ENCODE measurements around the gene ADAM22.

The ADAM22 gene

DNA sequence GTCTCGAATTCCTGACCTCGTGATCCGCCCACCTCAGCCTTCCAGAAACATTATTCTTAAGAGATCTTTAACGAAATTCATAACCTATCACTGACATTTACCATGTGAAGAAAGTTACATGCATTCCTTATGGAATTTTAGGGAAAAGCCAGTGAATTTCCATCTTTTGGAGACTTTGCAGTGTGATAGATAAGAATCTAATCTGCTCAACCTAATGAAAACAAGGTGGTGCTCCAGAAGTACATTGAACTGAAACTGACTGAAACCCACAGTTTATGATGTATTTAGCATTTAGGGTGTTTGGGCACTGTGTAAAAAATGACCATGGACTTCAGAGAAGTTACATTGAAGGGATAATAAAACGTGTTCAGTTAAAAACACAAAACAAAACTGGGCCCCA is 242.1 kb downstream of the ADAM22 start:
- DNase-seq, result no peak

DNA sequence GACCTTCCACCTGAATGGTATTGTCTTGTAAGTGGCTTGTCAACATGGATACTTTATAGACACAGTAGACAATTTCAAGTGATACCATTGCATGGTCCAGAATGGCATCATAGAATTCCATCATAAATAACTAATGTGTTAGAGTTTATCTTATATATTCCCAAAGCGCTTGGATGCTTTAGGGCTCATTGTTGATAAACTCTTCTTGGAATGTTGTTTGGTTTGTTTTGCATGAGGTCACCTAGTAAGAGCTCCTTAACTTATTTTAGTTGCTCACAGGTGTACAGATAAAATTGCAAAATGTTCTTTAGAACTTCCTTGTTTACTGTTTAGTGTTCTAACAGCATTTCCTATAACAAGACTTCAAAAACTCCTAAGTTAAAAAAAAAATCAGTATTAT is 249.0 kb downstream of the ADAM22 start:
- DNase-seq, result no peak

DNA sequence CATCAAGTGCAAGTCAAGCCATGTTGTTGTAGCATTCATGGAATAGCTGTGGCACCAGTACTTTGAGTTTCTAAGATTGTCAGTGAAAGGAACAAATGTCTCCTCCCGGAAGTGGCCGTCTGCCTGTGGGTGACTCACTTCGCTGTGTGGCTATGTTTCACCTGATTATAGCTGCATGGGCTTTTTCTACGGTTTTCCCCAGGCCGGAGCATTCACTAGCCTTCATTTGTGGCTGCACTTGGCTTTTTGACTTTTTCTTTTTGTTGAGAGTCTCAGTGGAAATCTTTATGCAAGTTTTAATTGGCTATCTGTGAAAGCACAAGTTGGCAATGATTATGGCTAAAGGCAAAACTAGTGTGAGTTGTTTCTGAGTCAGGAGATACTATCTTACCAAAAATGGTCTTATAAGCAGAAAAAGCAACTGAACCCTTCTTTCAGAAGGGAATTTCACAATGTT is 250.8 kb downstream of the ADAM22 start:
- peak; percentile 37 for DNase-seq

DNA sequence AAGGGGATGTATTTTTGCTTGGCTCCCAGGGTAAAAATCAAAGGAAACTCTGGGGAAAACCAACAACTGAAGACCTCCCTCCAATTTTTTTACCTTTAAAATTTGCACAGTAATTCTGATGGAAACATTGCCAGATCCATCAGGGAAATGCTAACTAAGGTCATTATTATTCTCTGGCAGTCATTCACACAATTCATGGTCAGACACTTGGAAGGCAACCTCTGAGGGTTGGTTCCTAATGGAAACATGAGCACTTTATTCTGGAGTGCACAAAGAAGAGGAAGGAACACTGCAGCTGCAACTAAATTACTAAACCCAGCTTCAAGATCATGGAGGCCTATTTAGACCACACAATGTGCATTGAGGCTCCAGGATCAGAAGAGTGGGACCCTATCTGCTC is 251.6 kb downstream of the ADAM22 start:
- no peak for DNase-seq

DNA sequence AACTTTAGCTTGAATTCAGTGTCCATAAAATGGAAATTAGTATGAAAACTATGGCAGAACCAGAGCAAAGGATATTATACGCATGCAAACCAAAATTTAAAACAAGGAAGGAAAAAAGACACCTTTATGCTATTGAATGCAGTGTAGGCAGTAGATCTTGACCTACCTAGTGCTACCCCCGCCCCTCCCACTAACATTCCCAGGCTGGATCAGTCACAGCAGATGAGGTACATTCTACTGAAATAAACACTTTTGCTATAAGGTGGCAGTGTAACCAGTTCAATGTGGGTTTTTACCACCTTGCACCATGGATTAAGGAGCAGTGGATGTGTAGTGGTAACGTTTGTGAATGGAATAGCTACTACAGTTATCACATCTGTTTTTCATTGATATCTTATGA is 257.9 kb downstream of the ADAM22 start:
- no peak for DNase-seq

DNA sequence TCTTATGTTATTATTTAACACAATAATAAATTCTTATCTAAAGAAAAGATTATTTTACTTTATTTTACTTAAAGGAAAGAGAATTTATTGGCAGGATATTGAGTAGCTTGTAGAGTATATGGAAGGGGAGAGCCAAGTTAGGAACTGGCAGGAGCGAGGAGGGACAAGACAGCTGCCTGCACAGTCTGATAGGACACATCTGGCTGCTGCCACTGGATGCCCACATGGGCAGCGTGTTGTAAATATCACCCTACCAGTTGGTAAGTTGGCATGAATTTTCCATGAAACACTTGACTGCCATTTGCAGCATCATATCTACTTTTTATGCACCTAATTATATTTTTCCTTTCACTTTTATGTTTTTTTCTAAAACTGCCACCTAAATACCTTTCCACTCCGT is 266.2 kb downstream of the ADAM22 start:
- no peak for DNase-seq

DNA sequence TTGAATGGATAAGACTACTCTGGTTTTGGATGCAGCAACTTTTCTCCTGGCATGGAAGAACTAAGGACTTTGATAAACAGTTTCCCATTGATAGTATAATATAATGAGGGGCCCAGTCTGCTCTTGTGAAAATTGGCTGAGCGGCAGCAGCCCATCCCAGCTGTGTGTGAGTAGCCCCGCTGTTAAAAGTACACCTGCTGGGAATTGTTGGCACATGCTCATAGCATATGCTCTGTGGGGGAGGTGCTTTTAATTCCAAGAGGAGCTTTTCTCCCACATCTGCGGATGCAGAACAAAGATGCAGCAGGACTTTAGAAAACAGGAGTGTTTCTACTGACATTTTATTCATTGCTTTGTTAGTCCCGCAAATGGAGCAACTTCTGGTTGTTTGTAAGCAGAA is 266.7 kb downstream of the ADAM22 start:
- no peak for DNase-seq

DNA sequence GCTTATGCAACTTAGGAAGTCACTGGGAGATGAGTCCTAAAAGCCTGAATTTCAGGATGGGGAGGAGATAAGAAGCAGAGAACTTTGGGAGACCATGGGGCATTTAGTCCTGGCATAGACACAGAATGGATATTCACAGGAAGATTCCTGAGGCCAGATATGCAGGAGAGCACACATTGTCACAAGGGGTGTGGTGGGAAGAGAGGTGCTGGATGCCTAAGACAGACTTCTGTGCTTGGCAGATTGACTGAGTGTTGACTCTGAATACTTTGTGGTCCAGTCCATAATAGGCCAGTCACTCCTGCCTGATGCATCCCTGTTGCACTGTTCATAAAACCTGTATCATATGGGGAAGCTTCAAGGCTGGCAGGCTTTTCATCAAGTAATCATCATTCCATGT is 267.3 kb downstream of the ADAM22 start:
- no peak for DNase-seq

DNA sequence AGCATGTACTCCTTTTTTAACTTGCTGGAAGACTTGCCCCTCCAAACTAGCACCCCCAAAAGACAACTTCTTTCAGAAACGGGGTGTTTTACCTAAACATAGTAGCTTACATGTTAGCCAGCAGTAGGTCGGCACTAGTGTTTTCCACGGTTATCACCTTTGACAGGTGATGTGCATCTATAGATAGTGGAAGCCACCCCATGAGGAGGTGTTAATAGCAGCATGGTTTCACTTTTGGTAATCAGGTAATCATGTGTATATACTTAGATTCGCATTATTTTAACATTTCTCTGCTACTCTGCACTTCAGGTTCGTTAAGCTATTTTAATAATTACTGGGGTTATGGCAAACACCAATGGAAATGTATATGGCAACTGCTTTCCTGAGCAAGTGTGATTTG is 268.2 kb downstream of the ADAM22 start:
- DNase-seq, result no peak

DNA sequence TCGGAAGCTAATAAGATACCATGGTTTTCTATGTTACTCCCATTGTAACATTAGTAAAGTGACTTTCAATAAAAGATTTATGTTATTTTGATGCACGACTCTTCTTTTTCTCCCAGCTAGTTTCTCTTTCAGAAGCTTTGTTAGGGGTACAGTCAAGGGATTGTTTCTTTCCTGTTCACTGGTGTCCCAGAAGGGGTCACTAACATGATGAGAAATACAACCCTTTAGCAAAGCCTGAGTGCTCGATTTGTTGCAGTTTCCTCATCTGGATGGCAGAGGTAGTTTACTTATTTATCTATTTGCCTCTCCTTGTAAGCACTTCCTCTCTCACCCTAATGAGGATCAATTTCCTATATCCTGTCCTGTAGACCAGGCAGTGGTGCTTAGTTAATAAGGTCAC is 268.7 kb downstream of the ADAM22 start:
- no peak for DNase-seq

DNA sequence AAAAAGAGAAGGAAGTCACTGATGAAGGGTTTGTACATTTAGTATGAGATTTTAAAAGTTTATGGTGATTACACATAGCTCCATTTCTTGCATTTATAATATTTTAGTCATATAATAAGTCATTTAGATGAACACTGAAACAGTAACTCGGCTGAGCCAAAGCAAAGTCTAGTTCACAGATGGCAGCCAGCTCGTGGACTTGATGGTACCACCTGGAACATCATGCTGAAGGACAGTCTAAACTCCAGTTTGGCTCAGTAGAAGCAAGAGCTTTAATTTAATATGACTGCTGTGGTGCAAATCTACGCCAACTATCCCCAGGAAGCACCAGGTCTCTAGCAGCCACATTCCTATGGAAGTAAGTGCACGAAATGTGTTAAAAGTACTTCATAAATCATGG is 269.4 kb downstream of the ADAM22 start:
- no peak for DNase-seq

DNA sequence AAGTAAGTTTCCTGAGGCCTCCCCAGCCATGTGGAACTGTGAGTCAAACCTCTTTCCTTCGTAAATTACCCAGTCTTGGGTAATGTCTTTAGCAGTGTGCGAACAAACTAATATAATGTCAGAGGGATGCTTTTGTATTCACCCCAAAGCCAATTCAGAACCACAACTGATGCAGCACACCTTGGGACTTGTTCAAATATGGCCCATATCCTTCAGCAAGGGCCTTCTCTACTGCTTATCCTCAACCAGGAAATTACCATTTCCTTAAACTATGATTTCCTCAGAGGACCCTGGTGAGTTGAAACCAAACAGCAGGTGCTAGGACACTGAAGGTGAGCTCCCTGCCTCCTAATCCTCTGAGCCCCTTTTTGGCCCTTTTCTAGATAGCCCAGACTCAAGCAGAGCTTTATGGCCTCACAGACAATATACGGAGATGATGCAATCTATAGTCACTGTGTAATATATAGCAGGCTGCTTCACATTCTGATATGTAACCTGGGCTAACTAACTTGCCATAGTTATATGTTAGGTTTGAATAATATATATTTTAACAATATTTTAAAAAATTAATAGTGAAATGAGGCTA is 270.6 kb downstream of the ADAM22 start:
- no peak for DNase-seq

DNA sequence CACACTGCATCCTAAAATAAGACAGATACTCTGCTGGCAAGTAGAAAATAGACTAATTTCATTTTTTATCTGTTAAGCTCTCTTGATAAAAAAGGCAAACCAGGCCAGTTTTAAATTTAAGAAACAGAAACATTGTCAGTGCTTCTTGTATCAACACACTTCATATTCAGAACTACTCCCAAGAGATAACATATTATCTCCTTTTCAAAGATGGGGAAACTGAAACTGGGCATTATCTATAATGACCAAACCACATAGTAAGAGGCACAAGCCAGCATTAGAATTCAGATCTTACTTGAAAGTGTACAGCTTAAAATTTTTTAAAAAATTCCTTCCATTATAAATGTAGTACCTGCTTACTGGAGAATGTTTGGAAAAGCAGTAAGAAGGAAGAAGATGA is 271.1 kb downstream of the ADAM22 start:
- no peak for DNase-seq

DNA sequence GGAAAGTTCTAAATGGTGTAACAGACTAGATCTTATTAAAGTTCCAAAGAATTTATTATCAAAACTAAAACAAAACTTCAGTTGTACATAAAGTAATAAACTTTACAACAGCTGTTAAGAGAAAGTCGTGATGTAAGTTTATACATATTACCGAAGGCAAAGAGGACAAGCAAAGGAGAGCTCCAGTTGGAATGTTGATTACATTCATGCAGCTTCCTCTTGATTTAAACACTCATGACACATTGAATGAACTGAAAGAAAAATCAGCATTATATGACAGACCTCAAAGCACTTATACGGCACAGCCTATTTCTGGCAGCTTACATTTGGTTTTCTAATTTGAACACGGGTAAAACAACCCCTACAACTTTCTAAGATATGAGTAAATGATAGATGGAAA is 272.2 kb downstream of the ADAM22 start:
- no peak for DNase-seq

DNA sequence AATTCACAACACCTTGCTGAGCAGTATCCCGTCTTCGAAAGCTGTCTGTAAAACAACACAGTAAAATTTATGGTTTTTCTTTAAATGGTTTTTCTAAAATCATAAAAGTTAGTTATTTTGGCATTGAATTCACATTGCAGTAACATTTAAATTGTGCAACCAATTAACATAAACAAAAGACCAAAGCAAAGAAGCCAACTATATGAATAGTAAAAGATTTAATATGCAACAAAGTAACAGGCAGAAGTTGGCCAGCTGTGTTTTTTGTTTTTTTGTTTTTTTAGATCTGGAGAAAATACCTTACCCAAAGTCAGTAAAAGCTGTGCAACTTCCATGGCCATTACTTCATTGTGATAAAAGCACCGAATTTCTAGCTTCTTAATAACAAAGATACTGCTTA is 274.5 kb downstream of the ADAM22 start:
- no peak for DNase-seq

DNA sequence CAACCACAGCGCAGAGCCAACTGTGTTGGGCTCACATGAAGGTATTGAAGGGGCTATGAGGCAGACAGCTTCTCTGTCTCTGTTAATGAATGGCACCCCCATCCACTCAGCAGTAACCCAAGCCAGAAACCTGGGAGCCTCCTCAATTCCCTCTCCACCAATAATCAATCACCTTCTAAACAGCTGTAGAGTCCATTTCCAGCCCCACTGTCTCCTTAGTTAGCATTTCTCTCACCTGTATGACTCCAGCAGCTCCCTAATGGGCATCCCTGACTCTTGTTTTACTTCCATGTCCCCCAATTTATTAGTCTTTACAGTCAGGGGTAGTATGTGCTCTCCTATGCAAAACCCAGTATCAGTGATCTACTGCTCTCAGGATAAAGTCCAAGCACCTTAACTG is 278.9 kb downstream of the ADAM22 start:
- DNase-seq, result no peak

DNA sequence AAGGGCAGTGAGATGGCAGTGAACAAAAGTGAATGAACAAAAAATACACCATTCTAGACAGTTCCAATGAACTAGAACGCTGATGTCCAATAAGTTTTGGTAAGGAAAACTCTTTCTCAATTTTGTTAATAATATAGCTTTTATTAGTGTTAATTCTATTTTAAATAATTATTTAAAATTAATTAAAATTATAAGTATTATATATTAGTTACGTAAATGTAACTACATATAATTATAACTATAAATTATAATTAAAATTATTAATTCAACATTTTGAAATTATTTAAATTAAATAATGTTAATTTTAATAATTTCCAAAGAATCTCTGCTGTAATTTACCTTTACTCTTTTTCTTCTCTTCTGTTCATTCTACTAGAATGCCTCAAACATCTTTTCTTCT is 280.4 kb downstream of the ADAM22 start:
- no peak for DNase-seq

DNA sequence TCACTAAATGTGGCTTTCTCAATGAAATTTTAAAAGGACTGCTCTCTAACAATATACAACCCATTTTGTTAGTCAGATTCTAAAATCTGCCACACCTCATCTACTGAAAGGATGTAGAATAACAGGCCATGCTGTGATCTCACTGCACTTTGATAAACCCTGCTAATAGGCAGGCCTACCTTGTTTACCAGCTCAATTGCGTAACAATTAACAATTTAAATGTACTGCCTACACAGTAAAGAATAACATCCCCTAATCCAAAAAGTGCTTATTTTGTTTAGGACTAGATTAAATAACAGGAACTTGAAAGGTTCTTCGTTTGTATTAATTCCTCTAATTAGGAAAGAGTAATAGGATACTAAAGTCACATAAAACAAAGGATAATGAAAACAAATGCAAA is 281.2 kb downstream of the ADAM22 start:
- DNase-seq, result no peak

DNA sequence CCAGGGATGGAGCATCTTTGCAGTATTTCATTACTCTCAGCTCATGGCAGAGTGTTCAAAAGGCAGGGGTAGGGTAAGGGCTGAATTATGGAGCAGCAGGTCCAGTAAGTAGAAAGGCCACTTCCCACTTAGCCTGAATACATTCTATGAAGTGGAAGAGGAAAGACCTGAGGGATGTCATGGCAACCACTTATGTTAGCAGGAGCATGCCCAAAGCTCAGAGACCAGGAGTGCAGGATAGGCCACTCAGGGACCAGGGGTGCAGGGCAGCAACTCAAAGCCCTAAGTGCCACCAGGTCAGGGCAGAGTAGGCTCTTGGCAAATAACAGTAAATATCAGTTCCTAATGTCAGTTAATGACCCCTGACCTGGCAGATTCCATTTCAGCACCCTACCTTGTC is 282.2 kb downstream of the ADAM22 start:
- DNase-seq, result no peak

DNA sequence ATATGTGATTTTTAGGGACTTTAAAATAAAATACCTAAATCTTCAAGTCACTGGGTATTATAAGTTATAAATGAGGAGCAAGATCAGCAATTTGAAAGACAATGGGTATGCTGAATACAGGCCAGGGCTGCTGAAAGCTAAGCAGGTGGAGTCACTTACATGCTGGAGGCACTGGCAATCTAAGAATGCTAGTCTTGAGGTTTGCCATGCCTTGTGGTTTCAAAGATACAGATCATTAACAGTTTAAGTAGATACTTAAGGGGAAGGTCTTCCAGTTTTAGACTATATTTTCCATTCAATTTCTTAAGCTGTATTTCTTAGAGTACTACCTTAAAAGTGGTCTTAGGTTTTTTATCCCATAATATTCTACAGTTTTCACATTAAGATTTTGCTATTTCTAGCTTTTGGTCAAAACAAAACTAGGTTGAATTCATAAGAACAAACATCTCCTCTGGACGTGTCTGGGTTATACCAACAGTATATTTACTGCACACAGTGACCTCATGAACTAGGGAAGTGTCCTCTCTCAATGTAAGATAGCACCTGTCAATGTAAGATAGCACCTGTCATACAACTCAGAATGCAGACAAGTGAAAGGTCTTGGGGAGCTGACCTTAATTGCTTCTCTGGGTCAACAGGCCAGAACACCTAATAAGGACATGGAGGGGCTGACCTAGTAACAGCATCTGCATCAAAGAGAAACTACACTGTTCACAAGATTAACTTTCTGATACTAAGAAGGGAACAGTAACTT is 283.8 kb downstream of the ADAM22 start:
- no peak for DNase-seq

DNA sequence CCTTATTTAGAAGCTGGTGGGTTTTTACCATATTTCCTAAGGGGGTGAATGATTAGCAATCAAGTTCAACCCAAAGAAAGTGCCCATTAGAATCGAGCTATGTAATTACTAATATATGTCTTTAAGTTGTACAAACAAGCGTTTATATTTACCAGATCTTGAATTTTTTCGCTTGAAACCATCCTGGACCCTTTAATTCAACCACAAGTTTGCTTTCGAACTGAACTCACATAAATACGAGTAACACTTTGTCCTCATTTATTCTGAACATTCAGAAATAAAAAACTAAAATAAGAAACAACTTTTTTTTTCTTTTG is 284.3 kb downstream of the ADAM22 start:
- DNase-seq, result no peak

DNA sequence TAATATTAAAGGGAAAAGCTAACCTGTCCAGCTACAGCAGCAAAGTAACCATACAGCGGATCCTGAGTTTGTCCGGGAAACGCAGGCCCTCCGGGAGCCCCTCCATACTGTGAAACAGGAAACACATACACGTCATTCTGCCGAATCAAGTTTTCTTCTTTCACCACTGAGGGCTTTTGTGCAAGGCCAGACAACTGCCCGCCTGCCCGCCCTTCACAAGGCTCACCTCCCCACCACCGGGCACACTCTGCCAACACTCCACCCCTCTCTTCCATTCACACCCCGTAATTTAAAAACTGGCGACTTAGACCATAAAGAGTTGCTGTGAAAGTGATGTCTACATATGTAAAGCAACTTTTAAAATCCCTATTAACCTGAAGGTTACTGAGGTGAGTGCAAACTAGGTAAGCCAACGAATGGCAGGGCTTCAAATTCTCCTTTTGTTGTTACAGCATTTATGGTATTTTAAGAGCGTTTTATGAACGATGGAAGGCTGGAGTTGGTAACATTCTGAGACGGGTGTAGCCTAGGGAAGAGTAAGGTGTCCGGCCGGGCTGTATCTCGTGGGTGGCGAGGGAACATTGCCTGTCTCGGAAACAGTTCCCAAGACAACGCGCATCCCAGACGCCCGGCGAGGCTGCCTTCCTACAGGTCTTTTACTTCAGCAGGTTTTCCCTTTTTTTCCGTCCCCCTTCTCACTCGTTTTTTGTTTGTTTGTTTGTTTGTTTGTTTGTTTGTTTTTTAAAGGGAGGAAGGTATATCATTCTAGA is 285.0 kb downstream of the ADAM22 start:
- DNase-seq, result no peak

DNA sequence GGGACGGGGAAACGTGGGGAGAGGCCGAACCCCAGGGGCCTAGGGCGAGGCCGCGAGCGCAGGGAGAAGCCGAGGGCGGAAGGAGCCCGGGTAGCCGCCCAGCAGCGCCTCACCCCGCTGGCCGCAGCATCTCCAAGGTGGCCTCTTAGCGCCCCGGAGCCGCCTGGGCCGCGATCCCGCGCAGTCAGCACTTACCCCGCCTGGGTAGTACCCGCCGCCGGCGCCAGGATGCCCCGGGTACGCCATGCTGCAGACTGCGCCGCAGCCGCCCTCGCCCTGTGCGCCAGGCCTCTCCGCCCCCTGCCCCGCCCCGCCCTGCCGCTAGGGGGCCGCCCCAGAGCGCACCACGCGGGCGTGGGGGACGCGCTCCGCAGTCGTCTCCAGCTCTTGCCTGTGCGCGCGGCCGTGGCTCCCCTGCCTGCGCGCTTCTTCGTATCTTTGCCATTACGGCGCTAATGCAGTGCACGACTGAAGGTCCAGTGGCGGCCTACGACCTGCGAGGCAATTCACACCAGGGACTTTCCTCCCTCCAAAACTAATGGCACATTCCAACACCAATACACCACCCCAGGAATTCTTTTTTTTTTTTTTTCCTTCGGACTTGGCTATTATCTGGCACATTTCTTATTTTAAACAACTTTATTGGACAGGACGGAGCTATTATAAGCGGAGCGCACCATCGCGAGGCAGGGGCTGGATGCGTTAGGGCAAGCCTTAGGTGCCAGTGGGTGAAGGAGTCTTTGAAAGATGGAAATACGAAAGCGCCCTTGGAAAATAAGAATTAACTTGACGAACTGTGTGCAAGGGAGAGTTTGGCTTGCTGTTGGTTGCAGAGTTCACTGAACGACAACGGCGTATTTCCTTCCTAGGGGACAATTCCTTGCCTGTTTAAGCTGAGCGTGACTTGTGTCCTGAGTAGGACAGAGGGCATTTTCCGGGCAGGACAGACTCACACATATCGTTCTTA is 286.0 kb downstream of the ADAM22 start, which contains the start of gene SRI:
SRI (minus strand) TSS at position 258 of the 967 bp plus-strand sequence; CDS start at position 246, 12 bp downstream.
- peak; percentile 78 for DNase-seq

Measured in T1000 (cell line).